Panc1 (cell line): ENCODE data around the gene FHL2. TPM values are rescaled to one million over a fixed set of nuclear protein-coding genes. Genes with fewer than 3 reads are reported as not detected.
A peak's percentile ranks its signal among the peaks of the same experiment; 100 is the strongest.

Experiments used
- ATAC-seq: fragments of 200-7000 bp; cut with Tn5 transposase; 2 replicates; pipeline ENCODE4 v1.9.1; 2020; ENCODE audit warnings: mild to moderate bottlenecking, moderate library complexity
- BruUV-seq: library from RNA; stranded (reverse); fragments of 400-500 nt; replicated peaks from 2 replicates; lab custom pipeline; 2021; lab: Mats Ljungman, UMichigan
- CTCF ChIA-PET: fragments of 300-600 bp; sonication (Branson Sonifier 250); formaldehyde crosslinking; loops from one replicate; lab custom pipeline; 2022; ENCODE audit warnings: antibody characterized with exemption; lab: Charles Lee
- POLR2A ChIA-PET: fragments of 300-600 bp; sonication (Branson Sonifier 250); formaldehyde crosslinking; loops from one replicate; lab custom pipeline; 2022; ENCODE audit warnings: antibody characterized with exemption; lab: Charles Lee
- DNase-seq: peaks from one replicate; pipeline ENCODE4 v3.0.0-alpha.2; 2010; ENCODE audit warnings: low read depth, low spot score
- H3K27ac ChIP-seq: 2 replicates; pipeline ENCODE4 v1.5.1; 2011; ENCODE audit warnings: mild to moderate bottlenecking, low read length, inconsistent platforms
- H3K27me3 ChIP-seq: fragments of 200-500 bp; sonication (Bioruptor generic); 2 replicates; pipeline ENCODE4 v1.6.0; 2014; ENCODE audit warnings: low read length, inconsistent platforms; ENCODE audit not compliant: control insufficient read depth, insufficient read depth
- H3K36me3 ChIP-seq: fragments of 200-500 bp; sonication (Bioruptor generic); 2 replicates; pipeline ENCODE4 v1.5.1; 2014; ENCODE audit warnings: inconsistent platforms, mild to moderate bottlenecking, low read length, moderate library complexity; ENCODE audit not compliant: control insufficient read depth, insufficient read depth
- H3K4me1 ChIP-seq: 2 replicates; pipeline ENCODE4 v1.5.1; 2011; ENCODE audit warnings: inconsistent platforms, mild to moderate bottlenecking, low read length, moderate library complexity; ENCODE audit not compliant: control insufficient read depth, insufficient read depth
- H3K4me3 ChIP-seq, 2 experiments: 2 replicates each; pipeline ENCODE4 v1.5.1; 2011 to 2012; ENCODE audit warnings: low read depth in 2 of 2, low read length in 2 of 2, mild to moderate bottlenecking in 2 of 2, inconsistent platforms in 1 of 2, moderate library complexity in 1 of 2
- H3K9me3 ChIP-seq: fragments of 200-500 bp; sonication (Bioruptor generic); 2 replicates; pipeline ENCODE4 v1.5.1; 2014; ENCODE audit warnings: low read depth, mild to moderate bottlenecking, inconsistent platforms, low read length, moderate library complexity; ENCODE audit not compliant: control insufficient read depth, insufficient read depth
- POLR2AphosphoS5 ChIP-seq: IDR thresholded peaks from 2 replicates; pipeline ENCODE4 v1.6.1; 2012; ENCODE audit warnings: mild to moderate bottlenecking, low read depth, low read length, moderate library complexity
- SIN3A ChIP-seq: IDR thresholded peaks from 2 replicates; pipeline ENCODE4 v1.6.1; 2012; ENCODE audit warnings: low read depth, mild to moderate bottlenecking, low read length, moderate library complexity, borderline replicate concordance; ENCODE audit not compliant: insufficient read depth
- TCF7L2 ChIP-seq: IDR thresholded peaks from 2 replicates; pipeline ENCODE4 v1.6.1; 2011; ENCODE audit warnings: mild to moderate bottlenecking, low read depth, low read length, inconsistent platforms
- in situ Hi-C: cut with HindIII; loops from 2 replicates; pipeline ENCODE4 v1.10.0; 2016; ENCODE audit warnings: low sequenced_read_pairs, low pct_unique_long_range_greater_than_20kb
- intact Hi-C: fragments of 100-400 bp; cut with micrococcal nuclease; formaldehyde crosslinking; loops from one replicate; pipeline ENCODE4 v1.10.0; 2022; ENCODE audit not compliant: unreplicated experiment
- total RNA-seq: library from RNA; stranded (reverse); gene quantifications from one replicate; pipeline ENCODE4 v1.2.1, GENCODE V29; 2021; ENCODE audit not compliant: unreplicated experiment
- TF ChIP-seq, protein P1 (sequence below), 2 experiments: IDR thresholded peaks; 2 replicates each; pipeline ENCODE4 v1.6.1; 2011 to 2012; ENCODE audit warnings: low read depth in 2 of 2, control low read depth in 1 of 2, low read length in 1 of 2, mild to moderate bottlenecking in 1 of 2, moderate library complexity in 1 of 2; ENCODE audit not compliant: insufficient read depth in 1 of 2
- TF ChIP-seq, protein P2 (sequence below): fragments of 450-650 bp; IDR thresholded peaks from 2 replicates; pipeline ENCODE4 v1.5.1; 2017; ENCODE audit warnings: mild to moderate bottlenecking

Gene FHL2
- total RNA-seq, 1 experiment from 2014 or later, result 378 TPM

DNA sequence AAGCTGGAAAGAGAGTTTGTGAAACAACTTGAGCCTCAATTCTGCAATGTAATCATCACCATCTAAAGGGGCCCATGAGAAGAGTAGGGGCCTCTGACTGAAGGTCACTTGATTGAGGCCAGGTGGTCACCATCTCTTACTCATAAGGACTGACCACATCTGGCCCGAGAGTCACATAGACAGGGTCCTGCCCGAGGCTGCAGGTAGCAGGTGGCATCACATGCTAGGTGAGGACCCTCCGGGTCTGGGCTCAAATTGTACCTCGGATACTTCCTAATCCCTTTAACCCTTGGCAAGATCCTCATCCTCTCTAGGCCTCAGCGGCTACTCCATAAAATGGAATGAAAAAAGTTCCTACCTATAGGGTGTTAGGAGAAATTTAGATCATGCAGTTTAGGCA lies 16.7 kb downstream of the FHL2 start:
- POLR2A ChIA-PET, result no interaction called here
- TSS peak; percentile 0 for BruUV-seq

DNA sequence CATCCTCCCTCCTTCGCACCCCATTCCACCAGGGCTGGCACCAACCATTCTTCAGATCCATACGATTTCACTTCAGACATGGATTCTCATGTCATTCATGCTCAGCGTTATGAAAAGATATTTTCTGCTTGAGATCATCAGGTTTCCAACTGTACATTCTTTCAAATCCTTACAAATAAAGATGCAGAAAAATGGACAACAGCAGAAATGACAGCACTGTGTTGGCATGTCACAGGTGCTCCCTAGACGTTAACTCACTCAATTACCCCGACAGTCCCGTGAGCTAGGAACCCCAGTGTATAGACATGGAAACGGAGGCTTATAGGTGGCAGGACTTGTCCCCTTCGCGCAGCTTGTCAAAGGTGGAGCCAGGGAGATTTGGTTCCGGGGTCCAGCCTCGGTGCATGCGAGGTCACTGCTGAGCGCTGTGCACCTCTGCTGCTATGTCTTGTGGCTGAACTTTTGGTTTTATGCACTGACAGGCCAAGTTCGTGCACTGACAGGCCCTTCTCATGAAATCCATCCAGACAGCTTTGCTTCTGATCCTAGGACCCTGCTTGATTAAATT lies 17.7 kb downstream of the FHL2 start:
- Histone ChIP-seq H3K27ac (peak overlapping the region; percentile 100), H3K4me3 (no peak overlapping the region), H3K27me3 (no peaks in the 10 kb centered on the region), H3K9me3 (no peaks in the 10 kb centered on the region), H3K4me1 (peaks cover 99% of the 10 kb centered on the region), H3K36me3 (peaks cover 57% of the 10 kb centered on the region)
- in situ Hi-C loops, result no loop called here
- DNase-seq (no peak), ATAC-seq (peak; percentile 4; the same call in 1 of the 2 replicates)
- intact Hi-C loops, result no loop called here
- CTCF ChIA-PET, result no interaction called here
- TF ChIP-seq TCF7L2 (no peak), SIN3A (0 out of 2 replicates have a peak, but pooled peaks have one; percentile 16), POLR2AphosphoS5 (0 out of 2 replicates have a peak, but pooled peaks have one; percentile 5)
- POLR2A ChIA-PET, result no interaction called here
- no TSS peak for BruUV-seq

More for the DNA sequence above, 16.7 kb downstream of the FHL2 start:
- Histone ChIP-seq H3K4me1 (peaks cover 98% of the 10 kb centered on the region), H3K27me3 (no peaks in the 10 kb centered on the region), H3K4me3 (no peak overlapping the region), H3K27ac (peak overlapping the region; percentile 100), H3K9me3 (no peaks in the 10 kb centered on the region), H3K36me3 (peaks cover 55% of the 10 kb centered on the region)
- DNase-seq (no peak), ATAC-seq (no peak)
- intact Hi-C loops (no loop called here), in situ Hi-C loops (no loop called here)
- CTCF ChIA-PET, result no interaction called here
- TF ChIP-seq, protein P1, sequence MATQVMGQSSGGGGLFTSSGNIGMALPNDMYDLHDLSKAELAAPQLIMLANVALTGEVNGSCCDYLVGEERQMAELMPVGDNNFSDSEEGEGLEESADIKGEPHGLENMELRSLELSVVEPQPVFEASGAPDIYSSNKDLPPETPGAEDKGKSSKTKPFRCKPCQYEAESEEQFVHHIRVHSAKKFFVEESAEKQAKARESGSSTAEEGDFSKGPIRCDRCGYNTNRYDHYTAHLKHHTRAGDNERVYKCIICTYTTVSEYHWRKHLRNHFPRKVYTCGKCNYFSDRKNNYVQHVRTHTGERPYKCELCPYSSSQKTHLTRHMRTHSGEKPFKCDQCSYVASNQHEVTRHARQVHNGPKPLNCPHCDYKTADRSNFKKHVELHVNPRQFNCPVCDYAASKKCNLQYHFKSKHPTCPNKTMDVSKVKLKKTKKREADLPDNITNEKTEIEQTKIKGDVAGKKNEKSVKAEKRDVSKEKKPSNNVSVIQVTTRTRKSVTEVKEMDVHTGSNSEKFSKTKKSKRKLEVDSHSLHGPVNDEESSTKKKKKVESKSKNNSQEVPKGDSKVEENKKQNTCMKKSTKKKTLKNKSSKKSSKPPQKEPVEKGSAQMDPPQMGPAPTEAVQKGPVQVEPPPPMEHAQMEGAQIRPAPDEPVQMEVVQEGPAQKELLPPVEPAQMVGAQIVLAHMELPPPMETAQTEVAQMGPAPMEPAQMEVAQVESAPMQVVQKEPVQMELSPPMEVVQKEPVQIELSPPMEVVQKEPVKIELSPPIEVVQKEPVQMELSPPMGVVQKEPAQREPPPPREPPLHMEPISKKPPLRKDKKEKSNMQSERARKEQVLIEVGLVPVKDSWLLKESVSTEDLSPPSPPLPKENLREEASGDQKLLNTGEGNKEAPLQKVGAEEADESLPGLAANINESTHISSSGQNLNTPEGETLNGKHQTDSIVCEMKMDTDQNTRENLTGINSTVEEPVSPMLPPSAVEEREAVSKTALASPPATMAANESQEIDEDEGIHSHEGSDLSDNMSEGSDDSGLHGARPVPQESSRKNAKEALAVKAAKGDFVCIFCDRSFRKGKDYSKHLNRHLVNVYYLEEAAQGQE (IDR thresholded peaks at IDR 0.05; ENCODE audit: insufficient read depth in 1 of 2, low read depth in 2 of 2, low read length in 1 of 2), result no peak
- TF ChIP-seq POLR2AphosphoS5, result peak; percentile 56

DNA sequence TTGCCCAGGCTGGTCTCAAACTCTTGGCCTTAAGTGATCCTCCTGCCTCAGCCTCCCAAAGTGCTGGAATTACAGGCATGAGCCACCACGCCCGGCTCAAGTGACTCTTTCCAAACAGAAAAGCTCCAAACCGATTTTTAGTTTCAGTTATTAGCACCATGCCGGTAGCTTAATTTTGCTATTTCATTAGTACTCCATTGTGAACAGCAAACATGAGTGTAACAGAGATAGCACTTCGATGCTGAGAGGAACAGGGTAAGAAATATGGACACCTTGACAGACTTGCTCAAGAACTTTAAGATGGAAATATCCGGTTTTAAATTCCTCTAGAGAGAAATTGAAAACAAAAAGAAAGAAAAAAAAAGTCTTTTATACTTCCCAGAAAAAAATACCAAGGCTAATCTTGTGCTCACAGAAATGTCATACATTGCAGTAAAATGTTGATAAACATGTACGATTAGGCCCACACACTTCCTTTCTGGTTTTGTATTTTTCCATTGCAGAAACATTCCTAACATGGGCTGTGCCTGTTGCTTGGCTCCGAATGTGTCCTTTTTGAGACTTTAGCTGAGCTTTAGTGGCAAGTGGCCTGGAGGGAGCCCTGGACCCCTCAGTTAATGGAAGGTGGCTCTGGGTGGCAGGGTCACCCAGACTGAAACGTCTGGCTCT lies 18.3 kb downstream of the FHL2 start:
- POLR2A ChIA-PET, result no interaction called here
- ATAC-seq (no peak), DNase-seq (no peak)
- intact Hi-C loops, result no loop called here
- no TSS peak for BruUV-seq
- H3K27ac ChIP-seq, result peak overlapping the region; percentile 100
- in situ Hi-C loops, result no loop called here
- 0 out of 2 replicates have a peak, but pooled peaks have one; percentile 16 for TF ChIP-seq SIN3A
- 0 out of 2 replicates have a peak, but pooled peaks have one; percentile 18 for TF ChIP-seq POLR2AphosphoS5
- TF ChIP-seq, protein P2, sequence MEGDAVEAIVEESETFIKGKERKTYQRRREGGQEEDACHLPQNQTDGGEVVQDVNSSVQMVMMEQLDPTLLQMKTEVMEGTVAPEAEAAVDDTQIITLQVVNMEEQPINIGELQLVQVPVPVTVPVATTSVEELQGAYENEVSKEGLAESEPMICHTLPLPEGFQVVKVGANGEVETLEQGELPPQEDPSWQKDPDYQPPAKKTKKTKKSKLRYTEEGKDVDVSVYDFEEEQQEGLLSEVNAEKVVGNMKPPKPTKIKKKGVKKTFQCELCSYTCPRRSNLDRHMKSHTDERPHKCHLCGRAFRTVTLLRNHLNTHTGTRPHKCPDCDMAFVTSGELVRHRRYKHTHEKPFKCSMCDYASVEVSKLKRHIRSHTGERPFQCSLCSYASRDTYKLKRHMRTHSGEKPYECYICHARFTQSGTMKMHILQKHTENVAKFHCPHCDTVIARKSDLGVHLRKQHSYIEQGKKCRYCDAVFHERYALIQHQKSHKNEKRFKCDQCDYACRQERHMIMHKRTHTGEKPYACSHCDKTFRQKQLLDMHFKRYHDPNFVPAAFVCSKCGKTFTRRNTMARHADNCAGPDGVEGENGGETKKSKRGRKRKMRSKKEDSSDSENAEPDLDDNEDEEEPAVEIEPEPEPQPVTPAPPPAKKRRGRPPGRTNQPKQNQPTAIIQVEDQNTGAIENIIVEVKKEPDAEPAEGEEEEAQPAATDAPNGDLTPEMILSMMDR, result no peak
- TF ChIP-seq, protein P1 (IDR thresholded peaks at IDR 0.05; ENCODE audit: insufficient read depth in 1 of 2, low read depth in 2 of 2, low read length in 1 of 2), result no peak
- no peaks in the 10 kb centered on the region for H3K9me3 ChIP-seq
- H3K27me3 ChIP-seq, result no peaks in the 10 kb centered on the region
- peaks cover 99% of the 10 kb centered on the region for H3K4me1 ChIP-seq
- no peak overlapping the region for H3K4me3 ChIP-seq
- peaks cover 57% of the 10 kb centered on the region for H3K36me3 ChIP-seq
- CTCF ChIA-PET, result no interaction called here
